Hematopoietic multipotent progenitor cell treated with erythropoietin and hydrocortisone succinate and interleukin-3 and kit ligand, for 4 days (in vitro differentiated cells): ENCODE results near the gene TCP11X1.
"Not testable (repeated sequence)": the region's sequence is repeated elsewhere in the genome, so short reads cannot be mapped to it uniquely, and the experiment has no call there.

ENCODE experiments used
- DNase-seq: peaks from one replicate; pipeline ENCODE4 v3.0.0-alpha.2; 2015

TCP11X1 gene

DNA sequence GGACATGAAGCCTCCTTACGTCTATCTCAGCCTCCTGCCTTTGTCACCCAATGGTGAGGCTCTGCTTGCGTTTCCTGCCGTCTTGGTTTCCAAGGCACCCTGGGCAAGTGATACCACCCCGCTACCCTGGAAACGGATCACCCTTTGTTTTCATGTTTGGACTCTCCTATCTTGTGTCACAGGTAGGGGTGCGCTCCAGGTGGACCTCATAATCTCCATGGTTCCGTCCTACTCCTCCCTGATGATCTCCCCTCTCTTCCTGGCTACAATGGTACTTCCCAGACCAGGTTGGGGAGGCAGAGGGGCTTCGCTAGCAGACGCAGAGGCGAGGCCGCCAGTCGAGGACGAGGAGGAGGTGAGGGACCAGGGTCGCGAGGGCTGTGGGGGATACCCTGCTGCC, at the start of gene TCP11X1:
TCP11X1 (plus strand) TSS at position 316 of the 400 bp plus-strand sequence.
- DNase-seq = not testable (repeated sequence)

GRCh38 chrX:102185967-102186720, 29.0 kb upstream of the TCP11X1 start:
- DNase-seq = no peak

DNA sequence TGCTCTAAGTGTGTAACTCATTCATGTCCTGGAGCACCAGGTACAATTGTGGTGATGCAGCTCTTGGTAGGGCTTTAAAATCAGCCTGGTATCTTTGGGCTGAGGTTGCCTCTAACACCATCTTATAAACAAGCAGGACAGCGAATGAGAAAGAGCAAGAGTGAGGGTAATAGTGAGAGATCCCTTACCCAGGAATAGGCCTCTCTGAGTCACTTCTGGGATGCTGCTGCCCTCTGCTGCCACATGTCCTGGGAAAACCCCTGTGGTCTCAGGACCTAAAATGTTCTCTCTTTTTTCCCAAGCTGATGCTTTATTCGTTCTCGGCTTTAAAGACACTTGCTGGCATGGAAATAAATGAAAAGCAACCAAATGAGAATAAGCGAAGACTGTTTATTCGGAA, 7.2 kb upstream of the TCP11X1 start:
- not testable (repeated sequence) for DNase-seq

DNA sequence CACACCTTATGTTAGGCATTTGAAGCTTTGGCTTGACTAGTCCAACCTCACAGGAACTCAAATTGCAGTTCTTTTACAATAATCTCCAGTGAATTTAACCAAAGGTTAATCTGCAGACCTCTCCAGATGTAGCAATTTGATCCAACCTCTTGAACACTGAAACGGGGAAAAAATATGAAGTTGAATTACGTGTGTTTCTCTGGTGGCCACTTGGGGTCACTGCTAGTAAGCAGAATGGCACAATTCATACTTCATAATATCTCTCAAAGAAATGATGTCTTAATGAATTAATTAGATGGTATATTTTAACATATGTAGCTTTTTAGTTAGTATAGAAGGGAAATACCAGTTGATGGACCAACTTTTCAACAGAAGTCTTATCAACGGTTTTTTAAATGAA, 1.4 kb downstream of the TCP11X1 start:
- DNase-seq = not testable (repeated sequence)

- not testable (repeated sequence) for DNase-seq
Measured at GRCh38 chrX:102235678-102236077, 20.6 kb downstream of the TCP11X1 start.

DNA sequence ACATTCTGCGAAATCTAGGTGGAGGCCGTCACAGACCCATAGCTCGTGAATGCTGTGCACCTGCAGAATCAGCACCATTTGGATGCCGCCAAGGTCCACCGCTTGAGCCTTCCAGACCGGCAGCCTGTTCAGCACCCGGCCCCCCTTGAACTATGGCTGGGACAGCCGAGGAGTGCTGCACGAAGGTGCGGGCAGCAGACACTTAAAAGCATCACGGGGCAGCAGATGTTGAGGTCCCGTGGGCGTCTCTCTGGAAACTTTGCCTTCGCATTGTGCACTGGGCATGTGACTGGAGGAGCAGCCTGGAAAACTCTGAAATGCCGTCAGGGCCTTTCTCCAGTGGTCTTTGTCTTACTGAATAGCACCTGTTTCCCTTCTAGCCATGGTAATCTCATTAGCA, 25.2 kb downstream of the TCP11X1 start:
- DNase-seq = not testable (repeated sequence)

DNA sequence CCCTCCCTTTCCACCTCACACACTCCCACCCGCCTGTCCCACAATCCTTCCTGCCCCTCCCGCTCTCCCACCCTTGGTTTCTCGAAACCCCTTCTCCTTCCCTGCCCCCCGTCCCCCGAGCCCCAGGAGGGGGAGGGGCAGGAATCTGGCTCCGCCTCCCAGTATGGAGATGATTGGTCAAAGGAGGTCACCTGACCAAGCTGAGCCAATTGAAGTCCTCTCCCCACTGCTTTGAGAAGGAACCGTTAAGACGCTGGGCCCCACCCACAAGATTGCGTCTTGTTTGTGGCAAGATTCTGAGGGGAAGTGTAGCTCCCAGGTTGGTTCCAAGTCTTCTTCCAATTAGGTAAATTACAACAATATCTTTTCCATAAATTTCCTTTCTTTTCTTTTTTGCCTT, 31.8 kb downstream of the TCP11X1 start, which contains the start of gene NXF2:
NXF2 (plus strand) TSS at position 275 of the 400 bp plus-strand sequence. CDS start 59,912 bp downstream, outside the sequence.
- not testable (repeated sequence) for DNase-seq

GRCh38 chrX:102272231-102272630, 57.1 kb downstream of the TCP11X1 start:
- not testable (repeated sequence) for DNase-seq
